ENCODE measurements around the gene DNTT. TPM values are rescaled to one million over a fixed set of nuclear protein-coding genes. Genes with fewer than 3 reads are reported as not detected.

Gene DNTT
- total and polyA plus RNA-seq, 2 experiments from 2014 or later, result not detected

DNA sequence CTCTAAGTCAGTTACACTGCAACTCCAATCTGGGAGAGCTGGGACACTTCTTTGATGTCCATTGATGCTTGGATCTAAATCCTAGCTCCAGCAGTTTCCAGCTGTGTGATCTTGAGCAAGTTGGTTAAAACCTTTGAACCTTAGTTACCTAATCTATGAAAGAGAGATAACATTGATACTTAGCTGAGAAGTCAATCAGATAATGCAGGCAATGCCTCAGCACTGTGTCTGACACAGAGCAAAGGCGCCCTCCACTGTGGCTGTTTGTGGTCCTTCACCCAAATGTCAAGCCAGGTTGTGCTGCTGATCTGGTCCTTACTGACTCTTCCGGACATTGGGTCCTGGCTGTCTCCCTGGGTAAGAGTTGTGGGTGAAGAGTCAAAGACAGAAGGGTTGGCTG, 20.2 kb downstream of the DNTT start:
- Histone ChIP-seq H3K79me2 (replicated peaks; ENCODE audit: insufficient read depth) (no peaks in the 10 kb centered on the region), H3K9me2 (ENCODE audit: insufficient read depth) (no peaks in the 10 kb centered on the region; the same call in 1 of the 2 replicates), H3K4me2 (no peak overlapping the region), H3K36me3 (ENCODE audit: insufficient read depth) (no peaks in the 10 kb centered on the region), H3K27ac (ENCODE audit: low read depth) (no peak overlapping the region), H3K4me1 (ENCODE audit: insufficient read depth) (peaks cover 11% of the 10 kb centered on the region), H4K20me1 (replicated peaks; ENCODE audit: insufficient read depth) (no peaks in the 10 kb centered on the region), H3K27me3 (ENCODE audit: insufficient read depth) (no peaks in the 10 kb centered on the region), H3K4me3 (no peak overlapping the region), H2AFZ (0 out of 2 replicates have a peak overlapping the region, but pooled peaks have one; percentile 10), H3F3A (replicated peaks; ENCODE audit: low read depth) (no peaks in the 10 kb centered on the region)
- H3K4me3 Mint-ChIP-seq, result no peak overlapping the region
- H3K4me1 Mint-ChIP-seq, result peaks cover 8% of the 10 kb centered on the region
- ATAC-seq, result peak; percentile 58
- no peaks in the 10 kb centered on the region for H3K36me3 Mint-ChIP-seq (ENCODE audit: low read depth)
- DNase-seq (ENCODE audit: low spot score), result peak; percentile 20
- H3K9me3 Mint-ChIP-seq, result no peaks in the 10 kb centered on the region
- no peak for TF ChIP-seq ZNF114 (CRISPR knock-in tag; IDR thresholded peaks at IDR 0.05)
- TF ChIP-seq, protein P1, sequence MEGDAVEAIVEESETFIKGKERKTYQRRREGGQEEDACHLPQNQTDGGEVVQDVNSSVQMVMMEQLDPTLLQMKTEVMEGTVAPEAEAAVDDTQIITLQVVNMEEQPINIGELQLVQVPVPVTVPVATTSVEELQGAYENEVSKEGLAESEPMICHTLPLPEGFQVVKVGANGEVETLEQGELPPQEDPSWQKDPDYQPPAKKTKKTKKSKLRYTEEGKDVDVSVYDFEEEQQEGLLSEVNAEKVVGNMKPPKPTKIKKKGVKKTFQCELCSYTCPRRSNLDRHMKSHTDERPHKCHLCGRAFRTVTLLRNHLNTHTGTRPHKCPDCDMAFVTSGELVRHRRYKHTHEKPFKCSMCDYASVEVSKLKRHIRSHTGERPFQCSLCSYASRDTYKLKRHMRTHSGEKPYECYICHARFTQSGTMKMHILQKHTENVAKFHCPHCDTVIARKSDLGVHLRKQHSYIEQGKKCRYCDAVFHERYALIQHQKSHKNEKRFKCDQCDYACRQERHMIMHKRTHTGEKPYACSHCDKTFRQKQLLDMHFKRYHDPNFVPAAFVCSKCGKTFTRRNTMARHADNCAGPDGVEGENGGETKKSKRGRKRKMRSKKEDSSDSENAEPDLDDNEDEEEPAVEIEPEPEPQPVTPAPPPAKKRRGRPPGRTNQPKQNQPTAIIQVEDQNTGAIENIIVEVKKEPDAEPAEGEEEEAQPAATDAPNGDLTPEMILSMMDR (conservative IDR thresholded peaks at IDR 0.05; ENCODE audit: low read depth in 2 of 2), result peak in 1 of 2 experiments; percentile 70; a peak in 2 of 4 replicates
- peaks cover 5% of the 10 kb centered on the region for H3K27me3 Mint-ChIP-seq (ENCODE audit: insufficient read depth, low read depth, poor library complexity)
- H3K27ac Mint-ChIP-seq, result no peak overlapping the region

DNA sequence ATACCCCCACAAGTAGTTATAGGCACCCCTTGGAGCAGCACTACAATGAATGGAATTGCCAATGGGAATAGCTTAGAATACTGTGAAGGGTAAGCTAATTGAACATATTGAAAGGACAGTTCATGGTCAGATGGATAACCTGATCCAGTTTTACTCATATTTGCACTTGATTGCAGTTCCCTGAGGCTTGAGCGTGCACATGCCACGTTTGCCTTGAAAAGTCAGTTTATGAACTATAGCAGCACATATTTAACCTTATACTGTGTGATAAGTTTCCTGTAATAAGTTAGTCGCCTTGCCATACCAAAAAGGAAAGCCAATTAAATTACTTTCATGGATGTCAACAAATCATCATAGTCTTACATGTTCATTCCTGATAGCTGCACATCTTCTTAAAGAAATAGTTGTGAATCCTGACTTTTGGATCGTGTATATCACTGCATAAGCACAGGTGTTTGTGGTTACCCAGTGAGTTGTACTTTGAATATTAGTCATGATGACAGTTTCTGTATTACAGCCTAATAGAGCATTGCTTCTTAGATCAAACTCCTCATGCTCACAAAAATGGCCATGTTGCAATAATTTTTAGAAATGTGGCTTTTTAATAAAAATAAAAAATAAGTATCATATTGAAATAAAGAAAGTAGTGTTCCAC, 21.6 kb downstream of the DNTT start:
- H3K9me3 Mint-ChIP-seq, result no peaks in the 10 kb centered on the region
- peaks cover 5% of the 10 kb centered on the region for H3K27me3 Mint-ChIP-seq (ENCODE audit: insufficient read depth, low read depth, poor library complexity)
- ATAC-seq, result no peak
- Histone ChIP-seq H3K27ac (ENCODE audit: low read depth) (no peak overlapping the region), H3K4me1 (ENCODE audit: insufficient read depth) (no peaks in the 10 kb centered on the region), H3K4me2 (no peak overlapping the region), H3K4me3 (no peak overlapping the region), H3K36me3 (ENCODE audit: insufficient read depth) (no peaks in the 10 kb centered on the region), H4K20me1 (replicated peaks; ENCODE audit: insufficient read depth) (no peaks in the 10 kb centered on the region), H3K9me2 (ENCODE audit: insufficient read depth) (no peaks in the 10 kb centered on the region; the same call in 1 of the 2 replicates), H3K27me3 (ENCODE audit: insufficient read depth) (no peaks in the 10 kb centered on the region), H3F3A (replicated peaks; ENCODE audit: low read depth) (no peaks in the 10 kb centered on the region), H2AFZ (no peak overlapping the region), H3K79me2 (replicated peaks; ENCODE audit: insufficient read depth) (no peaks in the 10 kb centered on the region)
- TF ChIP-seq ZNF331 (CRISPR knock-in tag; IDR thresholded peaks at IDR 0.05; ENCODE audit: low read depth) (no peak), ZNF114 (CRISPR knock-in tag; IDR thresholded peaks at IDR 0.05) (no peak)
- H3K4me3 Mint-ChIP-seq, result no peak overlapping the region
- no peaks in the 10 kb centered on the region; the same call in 2 of the 3 replicates for H3K4me1 Mint-ChIP-seq
- no peaks in the 10 kb centered on the region for H3K36me3 Mint-ChIP-seq (ENCODE audit: low read depth)
- no peak for DNase-seq (ENCODE audit: low spot score)
- no peak overlapping the region for H3K27ac Mint-ChIP-seq

DNA sequence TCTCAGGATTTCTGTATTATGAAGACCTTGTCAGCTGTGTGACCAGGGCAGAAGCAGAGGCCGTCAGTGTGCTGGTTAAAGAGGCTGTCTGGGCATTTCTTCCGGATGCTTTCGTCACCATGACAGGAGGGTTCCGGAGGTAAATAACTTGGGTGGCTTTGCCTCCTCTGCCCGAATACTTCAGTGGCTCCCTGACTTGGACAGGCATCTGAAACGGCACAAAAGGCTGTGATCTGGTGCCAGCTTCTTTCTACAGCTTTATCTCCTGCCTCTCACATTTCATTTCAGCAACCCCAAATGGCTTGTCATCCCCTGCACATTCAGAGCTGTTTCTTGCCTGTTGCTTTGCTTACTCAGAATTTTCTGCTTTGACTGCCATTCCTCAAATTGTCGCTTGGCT, 23.2 kb downstream of the DNTT start:
- no peak for ATAC-seq
- H3F3A ChIP-seq (replicated peaks; ENCODE audit: low read depth), result no peaks in the 10 kb centered on the region
- no peak overlapping the region for H3K4me3 Mint-ChIP-seq
- H3K4me3 ChIP-seq, result no peak overlapping the region
- no peaks in the 10 kb centered on the region; the same call in 1 of the 2 replicates for H3K9me2 ChIP-seq (ENCODE audit: insufficient read depth)
- no peaks in the 10 kb centered on the region for H3K79me2 ChIP-seq (replicated peaks; ENCODE audit: insufficient read depth)
- H3K36me3 ChIP-seq (ENCODE audit: insufficient read depth), result no peaks in the 10 kb centered on the region
- H4K20me1 ChIP-seq (replicated peaks; ENCODE audit: insufficient read depth), result no peaks in the 10 kb centered on the region
- H3K4me1 Mint-ChIP-seq, result no peaks in the 10 kb centered on the region; the same call in 2 of the 3 replicates
- H3K27me3 Mint-ChIP-seq (ENCODE audit: insufficient read depth, low read depth, poor library complexity), result peaks cover 5% of the 10 kb centered on the region
- H3K4me1 ChIP-seq (ENCODE audit: insufficient read depth), result no peaks in the 10 kb centered on the region
- no peak overlapping the region for H3K4me2 ChIP-seq
- no peak overlapping the region for H3K27ac ChIP-seq (ENCODE audit: low read depth)
- H3K36me3 Mint-ChIP-seq (ENCODE audit: low read depth), result no peaks in the 10 kb centered on the region
- no peak overlapping the region for H3K27ac Mint-ChIP-seq
- H2AFZ ChIP-seq, result no peak overlapping the region; the same call in 1 of the 2 replicates
- no peak for DNase-seq (ENCODE audit: low spot score)
- H3K27me3 ChIP-seq (ENCODE audit: insufficient read depth), result no peaks in the 10 kb centered on the region
- no peaks in the 10 kb centered on the region for H3K9me3 Mint-ChIP-seq
- TF ChIP-seq ZNF114 (CRISPR knock-in tag; IDR thresholded peaks at IDR 0.05) (no peak), POLR2AphosphoS5 (IDR thresholded peaks at IDR 0.05; ENCODE audit: low read depth) (no peak), NANOG (IDR thresholded peaks at IDR 0.05; ENCODE audit: borderline replicate concordance) (no peak), STAT1 (IDR thresholded peaks at IDR 0.05; ENCODE audit: unreplicated experiment) (no peak), EZH2 (IDR thresholded peaks at IDR 0.05; ENCODE audit: low read depth, unreplicated experiment) (no peak), ZNF331 (CRISPR knock-in tag; IDR thresholded peaks at IDR 0.05; ENCODE audit: low read depth) (no peak), EZH2phosphoT487 (IDR thresholded peaks at IDR 0.05; ENCODE audit: unreplicated experiment) (no peak)
- TF ChIP-seq, protein P1 (conservative IDR thresholded peaks at IDR 0.05; ENCODE audit: low read depth in 2 of 2), result no peak
- TF ChIP-seq, protein P2, sequence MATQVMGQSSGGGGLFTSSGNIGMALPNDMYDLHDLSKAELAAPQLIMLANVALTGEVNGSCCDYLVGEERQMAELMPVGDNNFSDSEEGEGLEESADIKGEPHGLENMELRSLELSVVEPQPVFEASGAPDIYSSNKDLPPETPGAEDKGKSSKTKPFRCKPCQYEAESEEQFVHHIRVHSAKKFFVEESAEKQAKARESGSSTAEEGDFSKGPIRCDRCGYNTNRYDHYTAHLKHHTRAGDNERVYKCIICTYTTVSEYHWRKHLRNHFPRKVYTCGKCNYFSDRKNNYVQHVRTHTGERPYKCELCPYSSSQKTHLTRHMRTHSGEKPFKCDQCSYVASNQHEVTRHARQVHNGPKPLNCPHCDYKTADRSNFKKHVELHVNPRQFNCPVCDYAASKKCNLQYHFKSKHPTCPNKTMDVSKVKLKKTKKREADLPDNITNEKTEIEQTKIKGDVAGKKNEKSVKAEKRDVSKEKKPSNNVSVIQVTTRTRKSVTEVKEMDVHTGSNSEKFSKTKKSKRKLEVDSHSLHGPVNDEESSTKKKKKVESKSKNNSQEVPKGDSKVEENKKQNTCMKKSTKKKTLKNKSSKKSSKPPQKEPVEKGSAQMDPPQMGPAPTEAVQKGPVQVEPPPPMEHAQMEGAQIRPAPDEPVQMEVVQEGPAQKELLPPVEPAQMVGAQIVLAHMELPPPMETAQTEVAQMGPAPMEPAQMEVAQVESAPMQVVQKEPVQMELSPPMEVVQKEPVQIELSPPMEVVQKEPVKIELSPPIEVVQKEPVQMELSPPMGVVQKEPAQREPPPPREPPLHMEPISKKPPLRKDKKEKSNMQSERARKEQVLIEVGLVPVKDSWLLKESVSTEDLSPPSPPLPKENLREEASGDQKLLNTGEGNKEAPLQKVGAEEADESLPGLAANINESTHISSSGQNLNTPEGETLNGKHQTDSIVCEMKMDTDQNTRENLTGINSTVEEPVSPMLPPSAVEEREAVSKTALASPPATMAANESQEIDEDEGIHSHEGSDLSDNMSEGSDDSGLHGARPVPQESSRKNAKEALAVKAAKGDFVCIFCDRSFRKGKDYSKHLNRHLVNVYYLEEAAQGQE (IDR thresholded peaks at IDR 0.05; ENCODE audit: unreplicated experiment), result no peak

Measured in GM23338 (cell line).